IPS-18a (cell line): ENCODE measurements around the gene MRPS7.

ENCODE experiments used
- H3K27ac ChIP-seq: one replicate; pipeline ENCODE4 v1.5.1; 2013; ENCODE audit warnings: low read length
- H3K27me3 ChIP-seq: one replicate; pipeline ENCODE4 v1.6.1; 2013; ENCODE audit warnings: mild to moderate bottlenecking, low read length; ENCODE audit not compliant: control insufficient read depth, insufficient read depth
- H3K36me3 ChIP-seq: one replicate; pipeline ENCODE4 v1.6.1; 2013; ENCODE audit warnings: low read depth, low read length; ENCODE audit not compliant: control insufficient read depth
- H3K4me1 ChIP-seq: one replicate; pipeline ENCODE4 v1.6.1; 2013; ENCODE audit warnings: low read depth, low read length; ENCODE audit not compliant: control insufficient read depth
- H3K4me3 ChIP-seq: one replicate; pipeline ENCODE4 v1.5.1; 2013; ENCODE audit warnings: low read length
- H3K9ac ChIP-seq: one replicate; pipeline ENCODE4 v1.6.1; 2013; ENCODE audit warnings: mild to moderate bottlenecking, low read length, moderate library complexity
- H3K9me3 ChIP-seq: one replicate; pipeline ENCODE4 v1.6.1; 2013; ENCODE audit warnings: low read depth, low read length; ENCODE audit not compliant: control insufficient read depth

MRPS7 gene

GRCh38 chr17:75261336-75262111 lies at the start of gene MRPS7, which contains the start of gene GGA3:
TSS of gene MRPS7 (plus strand) at chr17:75261879. CDS start at chr17:75261901, 22 bp downstream.
TSS of gene GGA3 (minus strand) at chr17:75261606. CDS start at chr17:75261587, 19 bp downstream.
- peaks cover 32% of the 10 kb centered on the region for H3K36me3 ChIP-seq
- H3K27ac ChIP-seq: peak within 1 kb of the TSS; percentile 96
- peak within 1 kb of the TSS; percentile 95 for H3K9ac ChIP-seq
- H3K9me3 ChIP-seq: no peaks in the 10 kb centered on the region
- H3K27me3 ChIP-seq: no peaks in the 10 kb centered on the region
- no peaks in the 10 kb centered on the region for H3K4me1 ChIP-seq
- peak within 1 kb of the TSS; percentile 88 for H3K4me3 ChIP-seq

- Histone ChIP-seq H3K4me1 (no peaks in the 10 kb centered on the region), H3K4me3 (no peak overlapping the region), H3K9me3 (no peaks in the 10 kb centered on the region), H3K36me3 (peaks cover 68% of the 10 kb centered on the region), H3K27ac (no peak overlapping the region), H3K9ac (no peak overlapping the region), H3K27me3 (no peaks in the 10 kb centered on the region)
These were observed 43.5 kb upstream of the MRPS7 start for GRCh38 chr17:75218131-75218530.

GRCh38 chr17:75219815-75220214 lies 41.9 kb upstream of the MRPS7 start:
- Histone ChIP-seq H3K9me3 (no peaks in the 10 kb centered on the region), H3K36me3 (peaks cover 60% of the 10 kb centered on the region), H3K4me3 (no peak overlapping the region), H3K4me1 (no peaks in the 10 kb centered on the region), H3K27me3 (no peaks in the 10 kb centered on the region), H3K27ac (no peak overlapping the region), H3K9ac (no peak overlapping the region)

- no peaks in the 10 kb centered on the region for H3K4me1 ChIP-seq
- no peak overlapping the region for H3K27ac ChIP-seq
- H3K9me3 ChIP-seq: no peaks in the 10 kb centered on the region
- no peak overlapping the region for H3K4me3 ChIP-seq
- H3K36me3 ChIP-seq: peaks cover 60% of the 10 kb centered on the region
- H3K27me3 ChIP-seq: no peaks in the 10 kb centered on the region
- no peak overlapping the region for H3K9ac ChIP-seq
These were observed 36.7 kb upstream of the MRPS7 start for GRCh38 chr17:75225016-75225415.

- Histone ChIP-seq H3K36me3 (peaks cover 75% of the 10 kb centered on the region), H3K27ac (no peak overlapping the region), H3K4me1 (no peaks in the 10 kb centered on the region), H3K9ac (no peak overlapping the region), H3K4me3 (no peak overlapping the region), H3K9me3 (no peaks in the 10 kb centered on the region), H3K27me3 (no peaks in the 10 kb centered on the region)
These were observed 34.0 kb upstream of the MRPS7 start for GRCh38 chr17:75227729-75228128.

- H3K27me3 ChIP-seq: no peaks in the 10 kb centered on the region
- no peak overlapping the region for H3K4me3 ChIP-seq
- H3K27ac ChIP-seq: no peak overlapping the region
- peaks cover 79% of the 10 kb centered on the region for H3K36me3 ChIP-seq
- H3K9me3 ChIP-seq: no peaks in the 10 kb centered on the region
- no peak overlapping the region for H3K9ac ChIP-seq
- no peaks in the 10 kb centered on the region for H3K4me1 ChIP-seq
These were observed 33.4 kb upstream of the MRPS7 start for GRCh38 chr17:75228305-75228704.

GRCh38 chr17:75228847-75229246 lies 32.8 kb upstream of the MRPS7 start:
- no peak overlapping the region for H3K4me3 ChIP-seq
- no peak overlapping the region for H3K27ac ChIP-seq
- no peaks in the 10 kb centered on the region for H3K4me1 ChIP-seq
- no peaks in the 10 kb centered on the region for H3K9me3 ChIP-seq
- H3K9ac ChIP-seq: no peak overlapping the region
- no peaks in the 10 kb centered on the region for H3K27me3 ChIP-seq
- H3K36me3 ChIP-seq: peaks cover 79% of the 10 kb centered on the region

GRCh38 chr17:75231071-75231470 lies 30.6 kb upstream of the MRPS7 start:
- Histone ChIP-seq H3K4me3 (no peak overlapping the region), H3K27ac (no peak overlapping the region), H3K4me1 (no peaks in the 10 kb centered on the region), H3K27me3 (no peaks in the 10 kb centered on the region), H3K36me3 (peaks cover 83% of the 10 kb centered on the region), H3K9ac (no peak overlapping the region), H3K9me3 (no peaks in the 10 kb centered on the region)

GRCh38 chr17:75231741-75232464 lies 29.8 kb upstream of the MRPS7 start:
- no peaks in the 10 kb centered on the region for H3K4me1 ChIP-seq
- no peak overlapping the region for H3K9ac ChIP-seq
- H3K9me3 ChIP-seq: no peaks in the 10 kb centered on the region
- H3K4me3 ChIP-seq: no peak overlapping the region
- H3K27ac ChIP-seq: no peak overlapping the region
- H3K27me3 ChIP-seq: no peaks in the 10 kb centered on the region
- H3K36me3 ChIP-seq: peaks cover 83% of the 10 kb centered on the region

- Histone ChIP-seq H3K27ac (no peak overlapping the region), H3K4me1 (no peaks in the 10 kb centered on the region), H3K4me3 (no peak overlapping the region), H3K9ac (no peak overlapping the region), H3K9me3 (no peaks in the 10 kb centered on the region), H3K27me3 (no peaks in the 10 kb centered on the region), H3K36me3 (peaks cover 88% of the 10 kb centered on the region)
These were observed 28.9 kb upstream of the MRPS7 start for GRCh38 chr17:75232786-75233185.

GRCh38 chr17:75237100-75238014 lies 24.3 kb upstream of the MRPS7 start:
- H3K27me3 ChIP-seq: no peaks in the 10 kb centered on the region
- no peak overlapping the region for H3K27ac ChIP-seq
- H3K4me3 ChIP-seq: no peak overlapping the region
- H3K9ac ChIP-seq: no peak overlapping the region
- no peaks in the 10 kb centered on the region for H3K4me1 ChIP-seq
- H3K36me3 ChIP-seq: peaks cover 72% of the 10 kb centered on the region
- H3K9me3 ChIP-seq: no peaks in the 10 kb centered on the region
